HepG2 (cell line): ENCODE data around the gene SRSF4.

ENCODE experiments used
- CBX5 ChIP-seq: sonication (generic); formaldehyde crosslinking; IDR thresholded peaks from 2 replicates; pipeline ENCODE4 v1.4.0; 2020; ENCODE audit warnings: missing genetic modification reagents, borderline replicate concordance
- FOXM1 ChIP-seq: sonication (generic); formaldehyde crosslinking; IDR thresholded peaks from 2 replicates; pipeline ENCODE4 v1.5.0; 2020; ENCODE audit warnings: missing genetic modification reagents
- MYNN ChIP-seq: sonication (generic); formaldehyde crosslinking; IDR thresholded peaks from 2 replicates; pipeline ENCODE4 v1.4.0; 2020; ENCODE audit warnings: mild to moderate bottlenecking, low read depth, missing genetic modification reagents
- NFYB ChIP-seq: sonication (generic); formaldehyde crosslinking; IDR thresholded peaks from 2 replicates; pipeline ENCODE4 v1.4.0; 2020; ENCODE audit warnings: missing genetic modification reagents
- POLR2A ChIP-seq, 2 experiments: IDR thresholded peaks; 2 replicates each; pipeline ENCODE4 v1.6.1; 2011; ENCODE audit warnings: low read depth in 2 of 2, low read length in 2 of 2, mild to moderate bottlenecking in 1 of 2, moderate library complexity in 1 of 2; ENCODE audit not compliant: insufficient read depth in 1 of 2
- SALL2 ChIP-seq: sonication (generic); formaldehyde crosslinking; IDR thresholded peaks from 2 replicates; pipeline ENCODE4 v1.8.1; 2023; ENCODE audit warnings: mild to moderate bottlenecking, missing genetic modification reagents, inconsistent platforms
- ZBTB8A ChIP-seq: sonication (generic); formaldehyde crosslinking; IDR thresholded peaks from 2 replicates; pipeline ENCODE4 v1.4.0; 2020; ENCODE audit warnings: mild to moderate bottlenecking, low read depth, missing genetic modification reagents, borderline replicate concordance
- TF ChIP-seq, protein P1 (sequence below): sonication (generic); formaldehyde crosslinking; IDR thresholded peaks from 2 replicates; pipeline ENCODE4 v1.5.0; 2020; ENCODE audit warnings: missing genetic modification reagents, mild to moderate bottlenecking, borderline replicate concordance

DNA sequence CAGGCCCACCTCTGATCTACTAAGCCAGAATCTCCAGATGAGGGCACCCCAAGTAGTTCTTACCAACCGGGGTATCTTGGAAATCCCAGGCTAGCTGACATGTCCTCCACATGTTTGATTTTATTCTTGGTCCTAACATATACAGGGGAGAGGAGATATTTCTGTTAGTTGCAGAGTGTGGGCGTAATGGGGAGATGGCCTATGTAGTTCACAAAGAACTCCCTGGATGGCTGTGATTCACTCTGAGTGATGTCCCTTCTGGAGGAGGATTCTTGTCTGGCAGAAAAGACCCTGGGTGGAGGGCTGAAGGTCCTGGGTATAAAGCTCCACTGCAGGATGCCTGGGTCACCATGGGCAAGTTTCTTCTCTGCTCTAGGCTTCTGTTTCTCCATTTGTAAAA, 35.9 kb upstream of the SRSF4 start:
- no peak for TF ChIP-seq MYNN
- TF ChIP-seq NFYB (CRISPR knock-in tag): no peak
- TF ChIP-seq POLR2A (IDR thresholded peaks at IDR 0.05; ENCODE audit: insufficient read depth in 1 of 2, low read depth in 2 of 2, low read length in 2 of 2): no peak
- TF ChIP-seq CBX5 (CRISPR knock-in tag): no peak
- TF ChIP-seq FOXM1 (CRISPR knock-in tag): no peak
- TF ChIP-seq ZBTB8A (CRISPR knock-in tag): no peak
- TF ChIP-seq SALL2 (CRISPR knock-in tag): no peak
- TF ChIP-seq, protein P1, sequence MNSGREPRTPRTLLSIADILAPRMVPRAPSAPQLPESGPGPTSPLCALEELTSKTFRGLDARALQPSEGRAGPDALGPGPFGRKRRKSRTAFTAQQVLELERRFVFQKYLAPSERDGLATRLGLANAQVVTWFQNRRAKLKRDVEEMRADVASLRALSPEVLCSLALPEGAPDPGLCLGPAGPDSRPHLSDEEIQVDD (CRISPR knock-in tag): no peak
